ENCODE results near the gene CCDC85B.

GRCh38 chr11:65925397-65925796 lies 34.9 kb downstream of the CCDC85B start:
- peak; percentile 18; the same call in 1 of the 2 replicates for TF ChIP-seq GATA2 (IDR thresholded peaks at IDR 0.05; ENCODE audit: low read depth, low read length)
- TF ChIP-seq GATA3 (IDR thresholded peaks at IDR 0.05; ENCODE audit: low read depth, low read length) = no peak

Measured in SH-SY5Y (cell line).